Aorta (tissue), 5 donors: Measurements from ENCODE around the gene LGALS7. TPM values are rescaled to one million over a fixed set of nuclear protein-coding genes. Genes with fewer than 3 reads are reported as not detected.
A peak's percentile ranks its signal among the peaks of the same experiment; 100 is the strongest.
"Not testable (repeated sequence)": the region's sequence is repeated elsewhere in the genome, so short reads cannot be mapped to it uniquely, and the experiment has no call there.

Experiments
- ATAC-seq: fragments of 200-7000 bp; cut with Tn5 transposase; one replicate; pipeline ENCODE4 v1.9.1; 2022; ENCODE audit warnings: moderate library complexity; ENCODE audit not compliant: low FRiP score
- DNase-seq, 2 donors: peaks; one replicate each; pipeline ENCODE4 v3.0.0-alpha.2; 2020
- H3K27ac ChIP-seq, 2 donors: one replicate each; pipeline ENCODE4 v1.5.1; 2013; ENCODE audit warnings: low read length in 2 of 2, mild to moderate bottlenecking in 2 of 2, moderate library complexity in 2 of 2, control low read depth in 1 of 2, inconsistent platforms in 1 of 2, low read depth in 1 of 2
- H3K27me3 ChIP-seq, 2 donors: one replicate each; pipeline ENCODE4 v1.6.1; 2013; ENCODE audit warnings: control low read depth in 1 of 2, low read length in 1 of 2, mild to moderate bottlenecking in 1 of 2, moderate library complexity in 1 of 2; ENCODE audit not compliant: insufficient read depth in 2 of 2, control insufficient read depth in 1 of 2
- H3K36me3 ChIP-seq, 2 donors: one replicate each; pipeline ENCODE4 v1.6.1; 2013; ENCODE audit warnings: control low read depth in 1 of 2, low read length in 1 of 2, mild to moderate bottlenecking in 1 of 2; ENCODE audit not compliant: insufficient read depth in 2 of 2, control insufficient read depth in 1 of 2
- H3K4me1 ChIP-seq, 2 donors: one replicate each; pipeline ENCODE4 v1.6.1; 2013; ENCODE audit warnings: low read length in 2 of 2, control low read depth in 1 of 2, mild to moderate bottlenecking in 1 of 2, moderate library complexity in 1 of 2; ENCODE audit not compliant: insufficient read depth in 2 of 2, control insufficient read depth in 1 of 2
- H3K4me3 ChIP-seq, 2 donors: one replicate each; pipeline ENCODE4 v1.5.1; 2013; ENCODE audit warnings: low read length in 2 of 2, control low read depth in 1 of 2, mild to moderate bottlenecking in 1 of 2
- H3K9me3 ChIP-seq: one replicate; pipeline ENCODE4 v1.6.1; 2013; ENCODE audit warnings: mild to moderate bottlenecking, low read length; ENCODE audit not compliant: control insufficient read depth
- WGBS, 2 donors: extraction: QIAGEN DNeasy Blood & Tissue Kit; methylation state at CpG; one replicate each; pipeline ENCODE4 v1.1.7; 2013; 5-methylcytosine and 5-hydroxymethylcytosine counted together
- intact Hi-C, 2 donors: fragments of 100-400 bp; cut with DNase I; formaldehyde crosslinking; loops; one replicate each; pipeline versions ENCODE4 v1.14.2 to v1.15.0; 2022
- long read RNA-seq, 2 donors: library from polyadenylated mRNA; unstranded; transcript quantifications; one replicate each; pipeline ENCODE4 v2.0.0, GENCODE V29; 2020 to 2021
- polyA plus RNA-seq, 2 donors: library from polyadenylated mRNA; stranded (reverse); fragments of 200-250 nt; gene quantifications; one replicate each; pipeline ENCODE4 v1.2.3, GENCODE V29; 2013
- total RNA-seq, 2 donors: library from RNA; stranded (reverse); fragmentation: NEBNext Ultra II Directional; extraction: Animal tissue kit (Norgen Biotek cat#: 25700); gene quantifications; one replicate each; pipeline ENCODE4 v1.2.1, GENCODE V29; 2021
- donor health status: healthy with polysubstance abuse.
- donor health status: Bipolar disorder and iron deficiency.
- donor health status: DM: no; HTN: no; CAD: no.
- donor health status: DM: no; HTN: no; CAD: no.
- donor health status: DM: yes; HTN: yes; CAD: no.

The LGALS7 gene
- total RNA-seq = not detected
- polyA plus RNA-seq = not detected
- long read RNA-seq, donor 1 = 0 reads
- long read RNA-seq, donor 2 = 0 reads

- no peaks in the 10 kb centered on the region for H3K4me1 ChIP-seq
- 87 to 89% methylated on average over 10 to 11 of the region's 14 CpGs for WGBS, 2 donors
- ATAC-seq (no peak), DNase-seq (no peak)
- no peak within 1 kb of the TSS for H3K4me3 ChIP-seq
- H3K27me3 ChIP-seq = no peaks in the 10 kb centered on the region
- H3K27ac ChIP-seq = no peak within 1 kb of the TSS
- no peaks in the 10 kb centered on the region for H3K36me3 ChIP-seq
- H3K9me3 ChIP-seq = no peaks in the 10 kb centered on the region
- intact Hi-C loops = loop anchor here in 1 of 2 donors (2.0 kb wide), 1 partner anchor 19 kb away; no protein-coding TSS in a partner anchor
Measured at GRCh38 chr19:38773469-38774177, at the start of gene LGALS7. Gene LGALS7 (minus strand): TSS chr19:38773517. CDS start chr19:38773492, 25 bp downstream.

DNA sequence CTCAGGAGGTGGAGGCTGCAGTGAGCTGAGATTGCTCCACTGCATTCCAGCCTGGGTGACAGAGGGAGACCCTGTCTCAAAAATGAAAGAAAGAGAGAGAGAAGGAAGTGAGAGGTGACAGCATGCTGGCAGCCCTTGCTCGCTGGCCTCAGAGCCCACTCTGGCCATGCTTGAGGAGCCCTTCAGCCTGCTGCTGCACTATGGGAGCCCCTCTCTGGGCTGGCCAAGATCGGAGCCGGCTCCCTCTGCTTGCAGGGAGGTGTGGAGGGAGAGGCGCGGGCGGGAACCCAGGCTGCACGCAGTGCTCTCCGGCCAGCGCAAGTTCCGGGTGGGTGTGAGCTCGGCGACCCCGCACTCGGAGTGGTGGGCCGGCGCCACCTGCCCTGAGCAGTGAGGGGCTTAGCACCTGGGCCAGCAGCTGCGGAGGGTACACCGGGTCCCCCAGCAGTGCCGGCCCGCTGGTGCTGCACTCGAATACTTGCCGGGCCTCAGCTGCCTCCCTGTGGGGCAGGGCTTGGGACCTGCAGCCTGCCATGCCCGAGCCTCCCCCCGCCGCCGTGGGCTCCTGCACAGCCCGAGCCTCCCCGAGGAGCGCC lies 48.0 kb upstream of the LGALS7 start:
- H3K27me3 ChIP-seq, ATAC-seq, intact Hi-C loops, H3K27ac ChIP-seq, H3K36me3 ChIP-seq, DNase-seq, H3K9me3 ChIP-seq, H3K4me1 ChIP-seq, H3K4me3 ChIP-seq: not testable (repeated sequence)
- WGBS, 2 donors = 98% methylated on average over 23 to 29 of the region's 29 CpGs

- H3K27me3 ChIP-seq = no peaks in the 10 kb centered on the region
- ATAC-seq (no peak), DNase-seq (no peak)
- H3K36me3 ChIP-seq = peaks cover 0 to 7% of the 10 kb centered on the region in 2 donors
- H3K4me1 ChIP-seq = no peaks in the 10 kb centered on the region
- 87 to 90% methylated on average over 13 of the region's 13 CpGs for WGBS, 2 donors
- intact Hi-C loops = no loop called here
- no peak overlapping the region for H3K27ac ChIP-seq
- no peaks in the 10 kb centered on the region for H3K9me3 ChIP-seq
- H3K4me3 ChIP-seq = no peak overlapping the region
Measured at GRCh38 chr19:38819231-38819920, 46.1 kb upstream of the LGALS7 start.

GRCh38 chr19:38817081-38817480 lies 43.8 kb upstream of the LGALS7 start:
- no peak overlapping the region for H3K27ac ChIP-seq
- no peak overlapping the region for H3K4me3 ChIP-seq
- H3K9me3 ChIP-seq = no peaks in the 10 kb centered on the region
- DNase-seq (no peak), ATAC-seq (no peak)
- intact Hi-C loops = no loop called here
- H3K4me1 ChIP-seq = no peaks in the 10 kb centered on the region
- 91 to 93% methylated on average over 15 of the region's 15 CpGs for WGBS, 2 donors
- H3K27me3 ChIP-seq = no peaks in the 10 kb centered on the region
- H3K36me3 ChIP-seq = peaks cover 0 to 7% of the 10 kb centered on the region in 2 donors

DNA sequence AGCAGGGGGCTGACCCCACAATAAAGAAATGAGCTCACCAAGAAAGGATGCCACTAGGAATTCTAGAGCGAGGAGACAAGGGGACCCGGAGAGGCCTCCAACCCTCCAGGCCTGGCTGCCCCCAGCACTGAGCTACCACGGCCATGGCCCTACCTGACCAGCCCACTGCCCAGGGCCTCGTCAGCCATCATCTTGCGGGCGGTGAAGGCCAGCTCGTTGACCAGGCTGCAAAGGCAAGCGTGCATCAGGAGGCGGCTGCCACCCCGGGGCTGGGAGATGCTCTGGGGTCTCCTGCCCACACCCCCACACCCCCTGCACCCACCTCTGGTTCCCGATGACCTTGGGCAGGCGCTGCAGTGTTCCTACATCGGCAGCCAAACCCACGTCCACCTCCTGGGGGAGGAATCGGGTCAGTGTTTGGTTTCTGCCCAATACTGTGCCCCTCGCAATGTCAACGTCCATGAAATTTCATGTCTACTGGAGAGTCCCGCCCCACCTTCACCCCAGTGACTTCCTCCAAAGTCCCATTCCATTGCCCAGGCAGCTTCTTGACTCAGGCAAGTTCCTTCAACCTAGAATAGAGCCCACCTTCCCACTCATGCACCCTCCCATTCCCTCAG lies 42.9 kb upstream of the LGALS7 start:
- ATAC-seq = no peak
- Histone ChIP-seq H3K27me3 (no peaks in the 10 kb centered on the region), H3K27ac (no peak overlapping the region), H3K4me1 (no peaks in the 10 kb centered on the region), H3K9me3 (no peaks in the 10 kb centered on the region), H3K4me3 (no peak overlapping the region), H3K36me3 (peaks cover 0 to 4% of the 10 kb centered on the region in 2 donors)
- intact Hi-C loops = no loop called here
- WGBS, 2 donors = 94 to 95% methylated on average over 18 of the region's 18 CpGs
- DNase-seq = peak in 1 of 2 donors; percentile 60

GRCh38 chr19:38815059-38816001 lies 42.0 kb upstream of the LGALS7 start:
- Histone ChIP-seq H3K36me3 (peaks cover 0 to 4% of the 10 kb centered on the region in 2 donors), H3K4me1 (no peaks in the 10 kb centered on the region), H3K27me3 (no peaks in the 10 kb centered on the region), H3K9me3 (no peaks in the 10 kb centered on the region), H3K4me3 (no peak overlapping the region), H3K27ac (no peak overlapping the region)
- intact Hi-C loops = no loop called here
- DNase-seq = peak in 1 of 2 donors; percentile 73
- no peak for ATAC-seq
- WGBS, 2 donors = 89 to 90% methylated on average over 34 of the region's 34 CpGs

- 55 to 57% methylated on average over 2 of the region's 2 CpGs for WGBS, 2 donors
- intact Hi-C loops = not testable (repeated sequence)
Measured at GRCh38 chr19:38813932-38814331, 40.6 kb upstream of the LGALS7 start.

GRCh38 chr19:38813323-38813722 lies 40.0 kb upstream of the LGALS7 start:
- Histone ChIP-seq H3K4me1 (no peaks in the 10 kb centered on the region), H3K27me3 (no peaks in the 10 kb centered on the region), H3K9me3 (no peaks in the 10 kb centered on the region), H3K36me3 (peaks cover 0 to 4% of the 10 kb centered on the region in 2 donors), H3K27ac (no peak overlapping the region), H3K4me3 (no peak overlapping the region)
- ATAC-seq (no peak), DNase-seq (peak in 1 of 2 donors; percentile 44)
- intact Hi-C loops = no loop called here
- WGBS, 2 donors = 90 to 93% methylated on average over 6 of the region's 6 CpGs

More at GRCh38 chr19:38813932-38814331, 40.6 kb upstream of the LGALS7 start:
- not testable (repeated sequence) for H3K36me3 ChIP-seq, H3K9me3 ChIP-seq, H3K4me1 ChIP-seq, ATAC-seq, H3K27me3 ChIP-seq, H3K27ac ChIP-seq, H3K4me3 ChIP-seq
- peak in 1 of 2 donors; percentile 7 for DNase-seq
